Transverse colon (tissue), 4 donors: ENCODE data around the gene DAZAP2. TPM values are rescaled to one million over a fixed set of nuclear protein-coding genes. Genes with fewer than 3 reads are reported as not detected.

ENCODE experiments used
- DNase-seq: peaks from one replicate; pipeline ENCODE4 v3.0.0-alpha.2; 2019
- H3K27ac ChIP-seq, 4 donors: fragments of 200-600 bp; sonication (generic); 2 replicates each; pipeline ENCODE4 v1.5.1; 2016 to 2018; ENCODE audit warnings: inconsistent platforms in 4 of 4
- H3K27me3 ChIP-seq: fragments of 200-600 bp; sonication (generic); 2 replicates; pipeline ENCODE4 v1.5.1; 2017; ENCODE audit warnings: inconsistent platforms
- H3K36me3 ChIP-seq, 4 donors: fragments of 200-600 bp; sonication (generic); 2 replicates each; pipeline ENCODE4 v1.5.1; 2017 to 2019; ENCODE audit warnings: inconsistent platforms in 4 of 4
- H3K4me1 ChIP-seq, 4 donors: fragments of 200-600 bp; sonication (generic); 2 replicates each; pipeline ENCODE4 v1.5.1; 2017 to 2020; ENCODE audit warnings: inconsistent platforms in 4 of 4
- H3K4me3 ChIP-seq, 4 donors: fragments of 200-600 bp; sonication (generic); 1 replicate in 1 of 4; 2 replicates in 3 of 4; pipeline versions ENCODE4 v1.5.1 to v1.6.1; 2017 to 2019; ENCODE audit warnings: inconsistent platforms in 4 of 4
- H3K9me3 ChIP-seq, 2 donors: fragments of 200-600 bp; sonication (generic); 2 replicates each; pipeline ENCODE4 v1.5.1; 2017 to 2019; ENCODE audit warnings: inconsistent platforms in 2 of 2
- EP300 ChIP-seq: sonication (generic); formaldehyde crosslinking; IDR thresholded peaks from one replicate; pipeline ENCODE4 v1.6.1; 2017; ENCODE audit warnings: antibody characterized with exemption, low read depth
- POLR2A ChIP-seq: fragments of 450-650 bp; IDR thresholded peaks from one replicate; pipeline ENCODE4 v1.6.1; 2016; ENCODE audit warnings: antibody characterized with exemption, mild to moderate bottlenecking, moderate library complexity
- POLR2AphosphoS5 ChIP-seq, 3 donors: sonication (generic); formaldehyde crosslinking; IDR thresholded peaks; one replicate each; pipeline ENCODE4 v1.6.1; 2016; ENCODE audit warnings: antibody characterized with exemption in 3 of 3
- WGBS, 2 donors: methylation state at CpG; one replicate each; pipeline ENCODE4 v1.1.5; 2018; ENCODE audit warnings: low coverage in 1 of 2; 5-methylcytosine and 5-hydroxymethylcytosine counted together
- in situ Hi-C, 4 donors: fragments of 200-750 bp; cut with MboI; loops; one replicate each; pipeline versions ENCODE4 v1.15.0 to v1.15.1; 2017; ENCODE audit warnings: low sequenced_read_pairs in 3 of 4, low pct_ligation_motif_present in 1 of 4, low pct_unique_long_range_greater_than_20kb in 1 of 4
- intact Hi-C: fragments of 100-400 bp; cut with DNase I; formaldehyde crosslinking; loops from one replicate; pipeline ENCODE4 v1.15.1; 2023; ENCODE audit warnings: low total_unique reads
- total RNA-seq, 4 donors: library from RNA; depleted of rRNA; stranded (reverse); fragments of >200 nt; gene quantifications; one replicate each; pipeline ENCODE4 v1.1.0, GENCODE V29; 2016
- TF ChIP-seq, protein P1 (sequence below), 5 experiments: fragments of 200-600 bp in 3 of 5; fragments of 450-650 bp in 2 of 5; sonication (generic) in 3 of 5; IDR thresholded peaks; 1 replicate in 2 of 5; 2 replicates in 3 of 5; pipeline ENCODE4 v1.5.1; 2016 to 2017; ENCODE audit warnings: antibody characterized with exemption in 5 of 5, inconsistent platforms in 3 of 5, mild to moderate bottlenecking in 2 of 5, moderate library complexity in 1 of 5

The DAZAP2 gene
- total RNA-seq, 4 donors from 2014 or later: 106 to 429 (median 233) TPM

DNA sequence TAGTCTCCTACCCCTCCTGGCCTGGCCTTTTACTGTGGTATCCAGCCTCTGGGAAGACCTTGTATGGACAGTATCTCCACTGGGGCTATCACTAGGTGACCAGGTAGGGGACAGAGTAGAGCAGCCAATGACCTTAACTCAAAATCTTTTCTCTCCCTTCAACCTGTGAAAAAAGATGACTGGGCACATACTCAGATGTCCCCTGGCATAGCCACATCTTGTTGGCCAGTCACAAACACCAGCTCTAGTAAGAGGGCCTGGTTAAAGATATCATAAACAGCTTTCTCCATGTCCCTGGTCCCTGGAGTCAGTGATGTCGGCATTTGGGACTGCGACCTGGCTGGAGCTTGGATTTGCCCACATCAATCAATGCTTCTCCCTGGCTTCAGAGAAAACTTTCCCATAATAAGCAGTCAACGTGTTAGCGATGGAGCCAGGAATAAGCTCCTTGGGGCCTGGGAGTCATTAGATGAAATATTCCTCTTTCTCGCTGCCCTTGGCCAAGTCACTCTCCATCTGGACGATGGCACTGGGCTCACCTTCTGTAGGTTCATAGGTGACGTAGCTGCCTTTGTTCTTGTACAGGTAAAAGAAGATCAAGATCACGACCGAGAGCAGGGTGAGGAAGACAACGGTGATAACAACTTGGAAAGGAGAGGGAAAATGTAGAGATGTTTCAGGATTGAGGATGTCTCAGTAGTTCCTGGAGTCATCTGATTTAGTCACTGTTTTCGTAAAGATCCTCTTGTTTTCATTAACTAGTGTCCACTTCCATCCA lies 7.0 kb downstream of the DAZAP2 start:
- TF ChIP-seq, protein P1, sequence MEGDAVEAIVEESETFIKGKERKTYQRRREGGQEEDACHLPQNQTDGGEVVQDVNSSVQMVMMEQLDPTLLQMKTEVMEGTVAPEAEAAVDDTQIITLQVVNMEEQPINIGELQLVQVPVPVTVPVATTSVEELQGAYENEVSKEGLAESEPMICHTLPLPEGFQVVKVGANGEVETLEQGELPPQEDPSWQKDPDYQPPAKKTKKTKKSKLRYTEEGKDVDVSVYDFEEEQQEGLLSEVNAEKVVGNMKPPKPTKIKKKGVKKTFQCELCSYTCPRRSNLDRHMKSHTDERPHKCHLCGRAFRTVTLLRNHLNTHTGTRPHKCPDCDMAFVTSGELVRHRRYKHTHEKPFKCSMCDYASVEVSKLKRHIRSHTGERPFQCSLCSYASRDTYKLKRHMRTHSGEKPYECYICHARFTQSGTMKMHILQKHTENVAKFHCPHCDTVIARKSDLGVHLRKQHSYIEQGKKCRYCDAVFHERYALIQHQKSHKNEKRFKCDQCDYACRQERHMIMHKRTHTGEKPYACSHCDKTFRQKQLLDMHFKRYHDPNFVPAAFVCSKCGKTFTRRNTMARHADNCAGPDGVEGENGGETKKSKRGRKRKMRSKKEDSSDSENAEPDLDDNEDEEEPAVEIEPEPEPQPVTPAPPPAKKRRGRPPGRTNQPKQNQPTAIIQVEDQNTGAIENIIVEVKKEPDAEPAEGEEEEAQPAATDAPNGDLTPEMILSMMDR (IDR thresholded peaks at IDR 0.05): no peak
- TF ChIP-seq EP300 (no peak), POLR2AphosphoS5 (IDR thresholded peaks at IDR 0.05) (no peak), POLR2A (no peak)
- Histone ChIP-seq H3K9me3 (no peaks in the 10 kb centered on the region), H3K27ac (peak overlapping the region in 3 of 4 donors; percentile 18 to 41 (median 35)), H3K4me3 (no peak overlapping the region), H3K36me3 (peaks cover 0 to 31% (median 14%) of the 10 kb centered on the region in 4 donors), H3K4me1 (peaks cover 0 to 37% (median 16%) of the 10 kb centered on the region in 4 donors), H3K27me3 (no peaks in the 10 kb centered on the region)
- intact Hi-C loops (no loop called here), in situ Hi-C loops (no loop called here)
- WGBS, 2 donors: 92 to 100% methylated on average over 1 to 11 of the region's 11 CpGs
- DNase-seq: no peak

DNA sequence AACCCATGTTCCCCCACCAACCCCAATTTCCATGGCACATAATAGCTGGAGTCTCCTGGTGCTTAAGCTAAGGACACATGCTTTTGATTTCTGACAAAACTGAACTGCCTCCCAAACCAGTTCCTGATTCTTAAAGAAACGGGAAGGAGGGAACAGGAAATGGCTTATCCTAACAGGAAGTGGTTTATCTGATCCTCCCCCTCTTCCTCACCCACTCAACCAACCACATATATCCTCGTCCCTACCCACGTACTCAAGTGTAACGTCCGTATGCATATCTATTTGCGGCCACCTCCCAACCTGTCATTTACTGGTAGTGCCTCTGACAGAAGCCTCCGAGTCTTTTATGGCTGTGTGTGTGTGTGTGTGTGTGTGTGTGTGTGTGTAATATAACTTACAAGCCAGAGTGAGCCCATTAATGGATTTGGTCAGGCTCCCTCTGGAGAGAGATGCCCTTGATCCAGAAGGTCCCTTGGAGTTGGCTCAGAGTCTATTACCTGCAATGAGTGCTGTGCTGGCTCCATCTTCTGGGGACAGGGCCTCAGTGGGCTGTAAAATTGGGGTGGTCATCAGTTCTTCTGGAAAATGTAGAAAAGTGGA lies 7.7 kb downstream of the DAZAP2 start:
- Histone ChIP-seq H3K4me3 (no peak overlapping the region), H3K9me3 (no peaks in the 10 kb centered on the region), H3K27me3 (no peaks in the 10 kb centered on the region), H3K27ac (peak overlapping the region in 3 of 4 donors; percentile 18 to 41 (median 35)), H3K36me3 (peaks cover 0 to 24% (median 11%) of the 10 kb centered on the region in 4 donors), H3K4me1 (peaks cover 0 to 30% (median 10%) of the 10 kb centered on the region in 4 donors)
- intact Hi-C loops (no loop called here), in situ Hi-C loops (no loop called here)
- peak; percentile 17 for DNase-seq
- 24 to 43% methylated on average over 6 to 7 of the region's 7 CpGs for WGBS, 2 donors
- TF ChIP-seq, protein P1 (IDR thresholded peaks at IDR 0.05): no peak
- TF ChIP-seq POLR2AphosphoS5 (IDR thresholded peaks at IDR 0.05): peak in 1 of 3 donors; percentile 6

DNA sequence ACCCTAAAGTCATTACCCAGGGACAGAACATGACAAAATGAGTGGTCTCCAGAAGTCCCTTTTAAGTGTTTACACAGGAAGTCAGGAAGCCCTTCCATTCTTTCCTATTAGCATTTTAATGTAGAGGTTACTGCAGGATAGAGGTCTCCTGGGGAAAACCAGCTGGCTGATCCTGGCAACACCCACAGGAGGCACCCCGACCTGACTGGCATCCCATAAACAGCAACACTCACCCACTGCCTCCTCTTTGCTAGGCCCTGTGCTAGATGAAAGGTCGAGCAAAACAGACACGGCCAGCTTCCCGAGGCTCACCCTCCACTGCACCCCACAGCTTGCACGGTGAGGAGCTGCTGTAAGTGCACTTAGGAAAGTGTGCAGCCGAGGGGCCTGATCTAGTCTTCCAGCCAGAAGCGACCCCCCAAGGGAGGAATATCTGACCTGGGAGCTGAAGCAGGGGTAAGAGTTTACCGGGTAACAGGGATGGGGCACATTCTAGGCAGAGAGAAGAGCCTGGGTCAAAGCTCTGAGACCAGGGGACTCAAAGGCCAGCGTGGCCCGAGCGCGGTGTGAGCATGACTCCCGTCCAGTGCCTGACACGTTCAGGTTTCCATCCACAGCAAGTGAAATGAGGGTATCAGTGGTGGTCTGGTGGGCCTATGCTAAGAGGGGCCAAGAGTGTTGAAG lies 9.0 kb downstream of the DAZAP2 start:
- H3K27ac ChIP-seq: no peak overlapping the region
- in situ Hi-C loops (no loop called here), intact Hi-C loops (no loop called here)
- 75% methylated on average over 13 of the region's 14 CpGs; no CpG with 5 or more reads in 1 of the 2 donors for WGBS, 2 donors
- DNase-seq: no peak
- H3K4me3 ChIP-seq: no peak overlapping the region
- no peaks in the 10 kb centered on the region for H3K9me3 ChIP-seq
- no peaks in the 10 kb centered on the region for H3K27me3 ChIP-seq
- TF ChIP-seq, protein P1 (IDR thresholded peaks at IDR 0.05): no peak
- TF ChIP-seq EP300: no peak
- no peak for TF ChIP-seq POLR2A
- no peak for TF ChIP-seq POLR2AphosphoS5 (IDR thresholded peaks at IDR 0.05)
- H3K36me3 ChIP-seq: peaks cover 0 to 11% (median 5%) of the 10 kb centered on the region in 4 donors
- H3K4me1 ChIP-seq: peaks cover 0 to 21% (median 9%) of the 10 kb centered on the region in 4 donors

DNA sequence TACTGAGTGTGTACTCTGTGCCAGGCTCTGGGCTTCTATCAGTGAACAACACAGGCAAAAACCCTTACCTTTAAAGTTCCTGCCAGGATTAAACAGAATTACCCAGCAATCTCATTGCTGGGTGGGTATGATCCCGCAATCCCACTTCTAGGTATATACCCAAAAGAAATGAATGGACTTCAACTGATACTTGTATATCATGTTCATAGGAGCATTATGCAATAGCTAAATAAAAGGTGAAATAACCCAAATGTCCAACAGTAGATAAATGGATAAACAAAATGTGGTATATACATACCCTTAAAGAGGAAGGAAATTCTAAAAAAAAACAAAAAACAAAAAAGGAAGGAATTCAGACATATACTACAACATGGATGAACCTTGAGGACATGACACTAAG lies 14.7 kb downstream of the DAZAP2 start:
- no peak overlapping the region for H3K4me3 ChIP-seq
- no peak overlapping the region for H3K27ac ChIP-seq
- DNase-seq: no peak
- intact Hi-C loops (no loop called here), in situ Hi-C loops (loop anchor here in 1 of 4 donors (10.0 kb wide), 1 partner anchor 98 kb away; no protein-coding TSS in a partner anchor)
- no peaks in the 10 kb centered on the region for H3K9me3 ChIP-seq
- peaks cover 0 to 3% (median 0%) of the 10 kb centered on the region in 4 donors for H3K36me3 ChIP-seq
- WGBS, 2 donors: 100% methylated on average over 1 of the region's 1 CpG; no CpG with 5 or more reads in 1 of the 2 donors
- H3K4me1 ChIP-seq: no peaks in the 10 kb centered on the region
- no peak for TF ChIP-seq POLR2A
- H3K27me3 ChIP-seq: no peaks in the 10 kb centered on the region
